Endothelial cell of umbilical vein (primary cell): ENCODE measurements around the gene ANAPC2. TPM values are rescaled to one million over a fixed set of nuclear protein-coding genes. Genes with fewer than 3 reads are reported as not detected.

Source experiments
- BruUV-seq: library from RNA; stranded (reverse); fragments of 400-500 nt; replicated peaks from 2 replicates; lab custom pipeline; 2021; lab: Mats Ljungman, UMichigan
- CTCF ChIA-PET: fragments of 300-600, 350-600 bp; sonication (Branson Sonifier 250); formaldehyde crosslinking; loops from one replicate; lab custom pipeline; 2021; ENCODE audit warnings: antibody characterized with exemption, inconsistent platforms; lab: Charles Lee
- POLR2A ChIA-PET: fragments of 300-600, 350-600 bp; sonication (Branson Sonifier 250); formaldehyde crosslinking; loops from one replicate; lab custom pipeline; 2021; ENCODE audit warnings: antibody characterized with exemption, inconsistent platforms; lab: Charles Lee
- DNase-seq: peaks from one replicate; pipeline ENCODE4 v3.0.0-alpha.2; 2011; ENCODE audit warnings: low read depth, low spot score
- FAIRE-seq: peaks from 2 replicates; lab custom pipeline; 2011; peaks lifted over from hg19 to GRCh38; lab: Jason Lieb, UNC
- H2AFZ ChIP-seq: 2 replicates; pipeline ENCODE4 v1.6.0; 2012; ENCODE audit warnings: low read depth, low read length, control low read depth, inconsistent platforms
- H3K27ac ChIP-seq: 2 replicates; pipeline ENCODE4 v1.5.1; 2011; ENCODE audit warnings: low read depth, mild to moderate bottlenecking, control low read depth, low read length, moderate library complexity; ENCODE audit not compliant: insufficient read depth
- H3K27me3 ChIP-seq, 2 experiments: 2 replicates each; pipeline versions ENCODE4 v1.6.0 to v1.6.1; 2011; ENCODE audit warnings: low read length in 2 of 2, mixed read lengths in 1 of 2; ENCODE audit not compliant: control insufficient read depth in 2 of 2, insufficient read depth in 2 of 2
- H3K36me3 ChIP-seq, 2 experiments: 2 replicates in 1 of 2; 3 replicates in 1 of 2; pipeline ENCODE4 v1.5.1; 2011; ENCODE audit warnings: low read length in 2 of 2, mild to moderate bottlenecking in 1 of 2, moderate library complexity in 1 of 2; ENCODE audit not compliant: control insufficient read depth in 2 of 2, insufficient read depth in 2 of 2; ENCODE audit errors: extremely low read depth in 1 of 2
- H3K4me1 ChIP-seq: 3 replicates; pipeline ENCODE4 v1.5.1; 2011; ENCODE audit warnings: mild to moderate bottlenecking, low read length; ENCODE audit not compliant: control insufficient read depth, insufficient read depth; ENCODE audit errors: extremely low read depth
- H3K4me2 ChIP-seq: 2 replicates; pipeline ENCODE4 v1.6.1; 2011; ENCODE audit warnings: low read length, control low read depth, mixed read lengths; ENCODE audit not compliant: insufficient read depth
- H3K4me3 ChIP-seq, 3 experiments: fragments of 200-600 bp in 1 of 3; sonication (generic), shearing (Covaris generic) in 1 of 3; replicated peaks in 1 of 3; 2 replicates each; pipeline ENCODE4 v1.5.1; 2011 to 2016; ENCODE audit warnings: control low read depth in 3 of 3, low read length in 3 of 3, mild to moderate bottlenecking in 2 of 3, inconsistent platforms in 1 of 3, low read depth in 1 of 3, moderate library complexity in 1 of 3; ENCODE audit not compliant: insufficient read depth in 1 of 3
- H3K79me2 ChIP-seq: 2 replicates; pipeline ENCODE4 v1.6.0; 2012; ENCODE audit warnings: low read length, inconsistent platforms; ENCODE audit not compliant: control insufficient read depth, insufficient read depth
- H3K9ac ChIP-seq: replicated peaks from 2 replicates; pipeline ENCODE3; 2011; ENCODE audit warnings: low read length, control low read depth; ENCODE audit not compliant: insufficient read depth; ENCODE audit errors: extremely low read depth
- H3K9me1 ChIP-seq: replicated peaks from 3 replicates; pipeline ENCODE4 v1.6.0; 2011; ENCODE audit warnings: mild to moderate bottlenecking, low read length; ENCODE audit not compliant: control insufficient read depth, insufficient read depth; ENCODE audit errors: extremely low read depth
- H3K9me3 ChIP-seq: replicated peaks from 2 replicates; pipeline ENCODE4 v1.5.1; 2012; ENCODE audit warnings: low read length, inconsistent platforms; ENCODE audit not compliant: control insufficient read depth, insufficient read depth
- H4K20me1 ChIP-seq: replicated peaks from 2 replicates; pipeline ENCODE3; 2011; ENCODE audit warnings: mild to moderate bottlenecking, low read length; ENCODE audit not compliant: control insufficient read depth, insufficient read depth; ENCODE audit errors: extremely low read depth
- EZH2 ChIP-seq: IDR thresholded peaks from 2 replicates; pipeline ENCODE4 v1.6.1; 2012; ENCODE audit warnings: borderline replicate concordance, low read depth, mild to moderate bottlenecking, moderate library complexity, low read length, inconsistent platforms; ENCODE audit not compliant: severe bottlenecking
- FOS ChIP-seq: IDR thresholded peaks from 2 replicates; pipeline ENCODE4 v1.6.1; 2011; ENCODE audit warnings: mild to moderate bottlenecking, low read length, moderate library complexity, borderline replicate concordance; ENCODE audit not compliant: insufficient read depth
- GATA2 ChIP-seq: IDR thresholded peaks from 2 replicates; pipeline ENCODE4 v1.7.0; 2011; ENCODE audit warnings: low read depth, mild to moderate bottlenecking, moderate library complexity, mixed read lengths, low read length; ENCODE audit not compliant: insufficient read length, insufficient read depth
- JUN ChIP-seq: IDR thresholded peaks from 2 replicates; pipeline ENCODE4 v1.6.1; 2011; ENCODE audit warnings: borderline replicate concordance, low read depth; ENCODE audit not compliant: insufficient read length, insufficient read depth
- MYC ChIP-seq: IDR thresholded peaks from one replicate; pipeline ENCODE4 v1.6.1; 2011; ENCODE audit warnings: mild to moderate bottlenecking, low read depth, low read length
- POLR2A ChIP-seq: IDR thresholded peaks from 2 replicates; pipeline ENCODE4 v1.6.1; 2012; ENCODE audit warnings: low read depth, mild to moderate bottlenecking, control low read depth, low read length
- POLR2AphosphoS5 ChIP-seq: IDR thresholded peaks from 2 replicates; pipeline ENCODE4 v1.6.1; 2012; ENCODE audit warnings: low read depth, mild to moderate bottlenecking, control low read depth, low read length, moderate library complexity; ENCODE audit not compliant: insufficient read depth
- dilution Hi-C: fragments of 300-500 bp; cut with MboI; formaldehyde crosslinking; loops from one replicate; pipeline ENCODE4 v1.15.0; 2019; ENCODE audit warnings: low sequenced_read_pairs; ENCODE audit not compliant: extremely low pct_ligation_motif_present
- intact Hi-C: fragments of 100-400 bp; cut with micrococcal nuclease; formaldehyde crosslinking; loops from one replicate; pipeline ENCODE4 v1.10.0; 2022
- polyA plus RNA-seq, 4 experiments: library from polyadenylated mRNA; depleted of rRNA in 3 of 4; stranded (reverse) in 3 of 4; unstranded in 1 of 4; fragments of >200 nt; gene quantifications; 2 replicates each; pipeline versions ENCODE4 v1.2.1 to v1.2.3, GENCODE V29; 2011 to 2012; ENCODE audit warnings: missing spikeins in 1 of 4
- total RNA-seq: library from RNA; stranded (reverse); gene quantifications from 2 replicates; pipeline ENCODE4 v1.2.3, GENCODE V29; 2021
- TF ChIP-seq, protein P1 (sequence below), 2 donors: IDR thresholded peaks; 1 replicate in 1 of 2; 2 replicates in 1 of 2; pipeline ENCODE4 v1.5.1; 2011; ENCODE audit warnings: low read length in 2 of 2, mild to moderate bottlenecking in 2 of 2, moderate library complexity in 2 of 2, control low read depth in 1 of 2, inconsistent platforms in 1 of 2, low read depth in 1 of 2; ENCODE audit not compliant: insufficient read depth in 1 of 2; ENCODE audit errors: extremely low read depth in 1 of 2
- TF ChIP-seq, protein P2 (sequence below): IDR thresholded peaks from 2 replicates; pipeline ENCODE4 v1.6.1; 2011; ENCODE audit not compliant: insufficient read depth, insufficient read length

ANAPC2 gene
- total and polyA plus RNA-seq, 2 donors (not counting 3 experiments of a cell fraction or from before 2014, with no cell fraction given): 44.8 to 69.2 TPM

DNA sequence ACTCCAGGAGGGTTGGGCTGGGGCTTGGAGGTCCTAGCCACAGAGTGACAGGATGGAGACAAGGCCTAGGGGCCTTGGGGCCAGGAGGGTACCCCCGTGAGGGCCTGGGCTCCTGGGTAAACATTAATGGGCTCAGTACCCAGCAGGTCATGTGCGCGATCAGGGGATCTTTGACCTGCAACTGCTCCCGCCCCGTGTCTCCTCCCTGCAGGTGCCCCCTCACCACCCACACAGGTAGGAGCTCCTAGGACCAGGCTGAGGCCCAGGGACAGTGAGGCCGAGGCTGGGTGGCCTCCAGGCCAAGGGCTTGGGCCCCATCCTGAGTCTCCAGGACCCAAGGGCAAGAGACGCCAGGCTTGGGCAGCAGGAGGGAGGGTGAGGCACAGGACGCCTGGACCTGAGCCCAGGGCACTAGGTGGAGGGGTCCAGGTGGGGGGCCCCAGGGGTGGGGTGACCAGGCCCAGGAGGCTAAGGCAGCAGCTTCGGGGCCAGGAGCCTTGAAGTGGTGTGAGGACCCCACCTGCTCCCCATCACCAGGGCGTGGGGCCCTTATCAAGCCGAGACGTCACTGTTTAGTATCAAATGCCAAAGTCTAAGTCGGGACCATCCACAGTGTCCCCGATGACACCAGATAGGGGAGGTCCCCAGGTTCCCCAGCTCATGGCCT lies 42.5 kb upstream of the ANAPC2 start, which contains the start of gene SLC34A3:
SLC34A3 (plus strand) TSS at position 197 of the 667 bp plus-strand sequence. CDS start 802 bp downstream, outside the sequence.
- FAIRE-seq (no peak), DNase-seq (no peak)
- no peak within 1 kb of the TSS for H3K27ac ChIP-seq
- no peaks in the 10 kb centered on the region for H3K9me1 ChIP-seq
- POLR2A ChIA-PET: interaction anchor here (2.6 kb wide), 1 partner anchor 10 kb away, joined by 6 read pairs; the partner anchor contains the start of gene TUBB4B
- no peak within 1 kb of the TSS for H3K4me2 ChIP-seq
- no peaks in the 10 kb centered on the region for H3K36me3 ChIP-seq
- no peak within 1 kb of the TSS for H3K9ac ChIP-seq
- no peak within 1 kb of the TSS for H2AFZ ChIP-seq
- intact Hi-C loops: no loop called here
- H4K20me1 ChIP-seq: no peaks in the 10 kb centered on the region
- H3K79me2 ChIP-seq: no peaks in the 10 kb centered on the region
- no peak within 1 kb of the TSS for H3K4me3 ChIP-seq
- dilution Hi-C loops: no loop called here
- BruUV-seq: no TSS peak
- CTCF ChIA-PET: no interaction called here
- H3K9me3 ChIP-seq: no peaks in the 10 kb centered on the region
- H3K27me3 ChIP-seq: no peaks in the 10 kb centered on the region
- TF ChIP-seq JUN (no peak), POLR2A (no peak), EZH2 (no peak), GATA2 (no peak), FOS (no peak), MYC (no peak), POLR2AphosphoS5 (no peak)
- TF ChIP-seq, protein P1, sequence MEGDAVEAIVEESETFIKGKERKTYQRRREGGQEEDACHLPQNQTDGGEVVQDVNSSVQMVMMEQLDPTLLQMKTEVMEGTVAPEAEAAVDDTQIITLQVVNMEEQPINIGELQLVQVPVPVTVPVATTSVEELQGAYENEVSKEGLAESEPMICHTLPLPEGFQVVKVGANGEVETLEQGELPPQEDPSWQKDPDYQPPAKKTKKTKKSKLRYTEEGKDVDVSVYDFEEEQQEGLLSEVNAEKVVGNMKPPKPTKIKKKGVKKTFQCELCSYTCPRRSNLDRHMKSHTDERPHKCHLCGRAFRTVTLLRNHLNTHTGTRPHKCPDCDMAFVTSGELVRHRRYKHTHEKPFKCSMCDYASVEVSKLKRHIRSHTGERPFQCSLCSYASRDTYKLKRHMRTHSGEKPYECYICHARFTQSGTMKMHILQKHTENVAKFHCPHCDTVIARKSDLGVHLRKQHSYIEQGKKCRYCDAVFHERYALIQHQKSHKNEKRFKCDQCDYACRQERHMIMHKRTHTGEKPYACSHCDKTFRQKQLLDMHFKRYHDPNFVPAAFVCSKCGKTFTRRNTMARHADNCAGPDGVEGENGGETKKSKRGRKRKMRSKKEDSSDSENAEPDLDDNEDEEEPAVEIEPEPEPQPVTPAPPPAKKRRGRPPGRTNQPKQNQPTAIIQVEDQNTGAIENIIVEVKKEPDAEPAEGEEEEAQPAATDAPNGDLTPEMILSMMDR (IDR thresholded peaks at IDR 0.05; ENCODE audit: extremely low read depth in 1 of 2, insufficient read depth in 1 of 2, low read depth in 1 of 2, low read length in 2 of 2): no peak
- TF ChIP-seq, protein P2, sequence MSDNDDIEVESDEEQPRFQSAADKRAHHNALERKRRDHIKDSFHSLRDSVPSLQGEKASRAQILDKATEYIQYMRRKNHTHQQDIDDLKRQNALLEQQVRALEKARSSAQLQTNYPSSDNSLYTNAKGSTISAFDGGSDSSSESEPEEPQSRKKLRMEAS: no peak
- no peaks in the 10 kb centered on the region for H3K4me1 ChIP-seq
